WTC11 (cell line): ENCODE results near the gene SLC5A12. TPM values are rescaled to one million over a fixed set of nuclear protein-coding genes. Genes with fewer than 3 reads are reported as not detected.

ENCODE experiments used
- ATAC-seq: fragments of 200-7000 bp; cut with Tn5 transposase; 2 replicates; pipeline ENCODE4 v1.10.0; 2021; ENCODE audit warnings: mild to moderate bottlenecking, moderate library complexity
- CTCF ChIA-PET: fragments of 300-600 bp; sonication (Branson Sonifier 250); formaldehyde crosslinking; loops from one replicate; lab custom pipeline; 2021; ENCODE audit warnings: antibody characterized with exemption; lab: Charles Lee
- POLR2A ChIA-PET: fragments of 350-600 bp; sonication (Branson Sonifier 250); formaldehyde crosslinking; loops from one replicate; lab custom pipeline; 2021; ENCODE audit warnings: antibody characterized with exemption; lab: Charles Lee
- DNase-seq: peaks from one replicate; pipeline ENCODE4 v3.0.0; 2021; ENCODE audit warnings: low spot score
- H3K27ac Mint-ChIP-seq: 2 replicates; pipeline ENCODE4 v1.8.0; 2021; ENCODE audit warnings: mixed read lengths
- H3K27me3 Mint-ChIP-seq: 2 replicates; pipeline ENCODE4 v1.8.0; 2021; ENCODE audit warnings: low read depth, mild to moderate bottlenecking, moderate library complexity, mixed read lengths
- H3K36me3 Mint-ChIP-seq: 2 replicates; pipeline ENCODE4 v1.8.0; 2021; ENCODE audit warnings: mixed read lengths
- H3K4me1 Mint-ChIP-seq: 2 replicates; pipeline ENCODE4 v1.8.0; 2022; ENCODE audit warnings: mixed read lengths
- H3K4me3 Mint-ChIP-seq: 2 replicates; pipeline ENCODE4 v1.8.0; 2021; ENCODE audit warnings: mild to moderate bottlenecking, moderate library complexity, mixed read lengths
- H3K9me3 Mint-ChIP-seq: 2 replicates; pipeline ENCODE4 v1.8.0; 2021; ENCODE audit warnings: mixed read lengths
- AFF4 ChIP-seq: sonication (generic); formaldehyde crosslinking; IDR thresholded peaks from 2 replicates; pipeline ENCODE4 v1.8.1; 2023; ENCODE audit warnings: mild to moderate bottlenecking, missing genetic modification reagents, borderline replicate concordance
- ATF3 ChIP-seq: sonication (generic); formaldehyde crosslinking; conservative IDR thresholded peaks from 2 replicates; pipeline ENCODE4 v1.8.1; 2022; ENCODE audit warnings: mild to moderate bottlenecking, missing genetic modification reagents
- EMX1 ChIP-seq: fragments of 250-450 bp; sonication (Bioruptor Pico); IDR thresholded peaks from 2 replicates; pipeline ENCODE4 v1.8.0; 2021; ENCODE audit warnings: mild to moderate bottlenecking
- ERG ChIP-seq: fragments of 250-450 bp; sonication (Bioruptor Pico); IDR thresholded peaks from 2 replicates; pipeline ENCODE4 v1.8.0; 2021; ENCODE audit warnings: mild to moderate bottlenecking
- FOXP4 ChIP-seq: sonication (generic); formaldehyde crosslinking; IDR thresholded peaks from 2 replicates; pipeline ENCODE4 v1.8.0; 2022; ENCODE audit warnings: mild to moderate bottlenecking, missing genetic modification reagents
- IRF1 ChIP-seq: sonication (generic); formaldehyde crosslinking; IDR thresholded peaks from 2 replicates; pipeline ENCODE4 v1.8.0; 2023; ENCODE audit warnings: missing genetic modification reagents
- KAT7 ChIP-seq: sonication (generic); formaldehyde crosslinking; IDR thresholded peaks from 2 replicates; pipeline ENCODE4 v1.8.1; 2023; ENCODE audit warnings: missing genetic modification reagents, mild to moderate bottlenecking, borderline replicate concordance
- MYBL2 ChIP-seq: sonication (generic); formaldehyde crosslinking; IDR thresholded peaks from 2 replicates; pipeline ENCODE4 v1.8.1; 2023; ENCODE audit warnings: mild to moderate bottlenecking, moderate library complexity, missing genetic modification reagents
- NFE2L1 ChIP-seq: sonication (generic); formaldehyde crosslinking; IDR thresholded peaks from 2 replicates; pipeline ENCODE4 v1.8.1; 2023; ENCODE audit warnings: missing genetic modification reagents
- PREB ChIP-seq: sonication (generic); formaldehyde crosslinking; IDR thresholded peaks from 2 replicates; pipeline ENCODE4 v1.8.1; 2022; ENCODE audit warnings: mild to moderate bottlenecking, missing genetic modification reagents, moderate library complexity, borderline replicate concordance
- SMAD3 ChIP-seq: sonication (generic); formaldehyde crosslinking; IDR thresholded peaks from 2 replicates; pipeline ENCODE4 v1.8.0; 2022; ENCODE audit warnings: missing genetic modification reagents, mild to moderate bottlenecking, borderline replicate concordance
- TP53 ChIP-seq: sonication (generic); formaldehyde crosslinking; IDR thresholded peaks from 2 replicates; pipeline ENCODE4 v1.8.1; 2023; ENCODE audit warnings: mild to moderate bottlenecking, missing genetic modification reagents
- ZBTB21 ChIP-seq: sonication (generic); formaldehyde crosslinking; IDR thresholded peaks from 2 replicates; pipeline ENCODE4 v1.8.1; 2023; ENCODE audit warnings: mild to moderate bottlenecking, missing genetic modification reagents, borderline replicate concordance
- ZNF232 ChIP-seq: sonication (generic); formaldehyde crosslinking; IDR thresholded peaks from 2 replicates; pipeline ENCODE4 v1.8.0; 2022; ENCODE audit warnings: mild to moderate bottlenecking, missing genetic modification reagents
- ZNF396 ChIP-seq: fragments of 250-450 bp; sonication (Bioruptor Pico); IDR thresholded peaks from 2 replicates; pipeline ENCODE4 v1.8.0; 2021; ENCODE audit warnings: mild to moderate bottlenecking, moderate library complexity, borderline replicate concordance
- total RNA-seq: library from RNA; stranded (reverse); gene quantifications from 3 replicates; pipeline ENCODE4 v1.2.3, GENCODE V29; 2021

Gene SLC5A12
- total RNA-seq, 1 experiment from 2014 or later, result 1.9 TPM

GRCh38 chr11:26622181-26622580 is 99.7 kb downstream of the SLC5A12 start (continued):
- TF ChIP-seq AFF4 (CRISPR knock-in tag), result no peak
- TF ChIP-seq IRF1 (CRISPR knock-in tag), result no peak
- TF ChIP-seq KAT7, result no peak
- TF ChIP-seq EMX1, result no peak

- CTCF ChIA-PET, result no interaction called here
- no peaks in the 10 kb centered on the region for H3K36me3 Mint-ChIP-seq
- no peaks in the 10 kb centered on the region for H3K27me3 Mint-ChIP-seq
- POLR2A ChIA-PET, result no interaction called here
- ATAC-seq, result no peak
- TF ChIP-seq MYBL2 (CRISPR knock-in tag) (no peak), PREB (CRISPR knock-in tag) (no peak), FOXP4 (CRISPR knock-in tag) (no peak), ERG (CRISPR knock-in tag) (no peak), ZNF232 (CRISPR knock-in tag) (no peak), ATF3 (CRISPR knock-in tag) (no peak), KAT7 (no peak), SMAD3 (CRISPR knock-in tag) (no peak), ZNF396 (CRISPR knock-in tag) (no peak), ZBTB21 (no peak), TP53 (CRISPR knock-in tag) (no peak), NFE2L1 (CRISPR knock-in tag) (no peak)
- no peaks in the 10 kb centered on the region for H3K9me3 Mint-ChIP-seq
- no peak overlapping the region for H3K27ac Mint-ChIP-seq
- no peak overlapping the region for H3K4me3 Mint-ChIP-seq
- DNase-seq, result no peak
- peaks cover 11% of the 10 kb centered on the region for H3K4me1 Mint-ChIP-seq
Observed at GRCh38 chr11:26621132-26621531, 100.7 kb downstream of the SLC5A12 start.
